Osteocyte (in vitro differentiated cells): Measurements from ENCODE around the gene UMODL1. TPM values are rescaled to one million over a fixed set of nuclear protein-coding genes. Genes with fewer than 3 reads are reported as not detected.

Experiments
- DNase-seq: peaks from one replicate; pipeline ENCODE4 v3.0.0; 2021; ENCODE audit warnings: mixed read lengths; ENCODE audit not compliant: unreplicated experiment; ENCODE audit errors: extremely low spot score
- H3K27ac Mint-ChIP-seq: one replicate; pipeline ENCODE4 v1.8.0; 2021; ENCODE audit warnings: mild to moderate bottlenecking, mixed read lengths; ENCODE audit not compliant: unreplicated experiment
- H3K27me3 Mint-ChIP-seq: one replicate; pipeline ENCODE4 v1.8.0; 2021; ENCODE audit warnings: mixed read lengths; ENCODE audit not compliant: unreplicated experiment
- H3K36me3 Mint-ChIP-seq: one replicate; pipeline ENCODE4 v1.8.0; 2021; ENCODE audit warnings: mixed read lengths; ENCODE audit not compliant: unreplicated experiment
- H3K4me1 Mint-ChIP-seq: one replicate; pipeline ENCODE4 v1.8.0; 2021; ENCODE audit warnings: mixed read lengths; ENCODE audit not compliant: unreplicated experiment
- H3K4me3 Mint-ChIP-seq: one replicate; pipeline ENCODE4 v1.8.0; 2021; ENCODE audit warnings: mild to moderate bottlenecking, moderate library complexity, mixed read lengths; ENCODE audit not compliant: unreplicated experiment
- H3K9me3 Mint-ChIP-seq: one replicate; pipeline ENCODE4 v1.8.0; 2021; ENCODE audit warnings: mixed read lengths; ENCODE audit not compliant: unreplicated experiment
- total RNA-seq: library from RNA; stranded (reverse); gene quantifications from 2 replicates; pipeline ENCODE4 v1.2.1, GENCODE V29; 2021
- TF ChIP-seq, protein P1 (sequence below): fragments of 200-600 bp; sonication (generic); IDR thresholded peaks from 2 replicates; pipeline ENCODE4 v1.5.0; 2021; ENCODE audit warnings: antibody characterized with exemption, mild to moderate bottlenecking, moderate library complexity

UMODL1 gene
- total RNA-seq, 1 donor from 2014 or later, result not detected

GRCh38 chr21:42067531-42068255 lies 3.4 kb upstream of the UMODL1 start:
- DNase-seq, result no peak
- Mint-ChIP-seq H3K27me3 (peaks cover 18% of the 10 kb centered on the region), H3K9me3 (no peaks in the 10 kb centered on the region), H3K27ac (no peak overlapping the region), H3K4me3 (no peak overlapping the region), H3K36me3 (no peaks in the 10 kb centered on the region), H3K4me1 (no peaks in the 10 kb centered on the region)
- TF ChIP-seq, protein P1, sequence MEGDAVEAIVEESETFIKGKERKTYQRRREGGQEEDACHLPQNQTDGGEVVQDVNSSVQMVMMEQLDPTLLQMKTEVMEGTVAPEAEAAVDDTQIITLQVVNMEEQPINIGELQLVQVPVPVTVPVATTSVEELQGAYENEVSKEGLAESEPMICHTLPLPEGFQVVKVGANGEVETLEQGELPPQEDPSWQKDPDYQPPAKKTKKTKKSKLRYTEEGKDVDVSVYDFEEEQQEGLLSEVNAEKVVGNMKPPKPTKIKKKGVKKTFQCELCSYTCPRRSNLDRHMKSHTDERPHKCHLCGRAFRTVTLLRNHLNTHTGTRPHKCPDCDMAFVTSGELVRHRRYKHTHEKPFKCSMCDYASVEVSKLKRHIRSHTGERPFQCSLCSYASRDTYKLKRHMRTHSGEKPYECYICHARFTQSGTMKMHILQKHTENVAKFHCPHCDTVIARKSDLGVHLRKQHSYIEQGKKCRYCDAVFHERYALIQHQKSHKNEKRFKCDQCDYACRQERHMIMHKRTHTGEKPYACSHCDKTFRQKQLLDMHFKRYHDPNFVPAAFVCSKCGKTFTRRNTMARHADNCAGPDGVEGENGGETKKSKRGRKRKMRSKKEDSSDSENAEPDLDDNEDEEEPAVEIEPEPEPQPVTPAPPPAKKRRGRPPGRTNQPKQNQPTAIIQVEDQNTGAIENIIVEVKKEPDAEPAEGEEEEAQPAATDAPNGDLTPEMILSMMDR, result no peak

GRCh38 chr21:42068256-42068545 lies 2.9 kb upstream of the UMODL1 start:
- DNase-seq, result no peak
- TF ChIP-seq, protein P1, result no peak
- Mint-ChIP-seq H3K36me3 (no peaks in the 10 kb centered on the region), H3K27ac (no peak overlapping the region), H3K9me3 (no peaks in the 10 kb centered on the region), H3K4me1 (no peaks in the 10 kb centered on the region), H3K4me3 (no peak overlapping the region), H3K27me3 (peaks cover 20% of the 10 kb centered on the region)

- Mint-ChIP-seq H3K27me3 (peaks cover 20% of the 10 kb centered on the region), H3K27ac (no peak overlapping the region), H3K36me3 (no peaks in the 10 kb centered on the region), H3K4me3 (no peak overlapping the region), H3K4me1 (no peaks in the 10 kb centered on the region), H3K9me3 (no peaks in the 10 kb centered on the region)
- TF ChIP-seq, protein P1, result no peak
- no peak for DNase-seq
Observed at GRCh38 chr21:42068592-42068991, 2.5 kb upstream of the UMODL1 start.

DNA sequence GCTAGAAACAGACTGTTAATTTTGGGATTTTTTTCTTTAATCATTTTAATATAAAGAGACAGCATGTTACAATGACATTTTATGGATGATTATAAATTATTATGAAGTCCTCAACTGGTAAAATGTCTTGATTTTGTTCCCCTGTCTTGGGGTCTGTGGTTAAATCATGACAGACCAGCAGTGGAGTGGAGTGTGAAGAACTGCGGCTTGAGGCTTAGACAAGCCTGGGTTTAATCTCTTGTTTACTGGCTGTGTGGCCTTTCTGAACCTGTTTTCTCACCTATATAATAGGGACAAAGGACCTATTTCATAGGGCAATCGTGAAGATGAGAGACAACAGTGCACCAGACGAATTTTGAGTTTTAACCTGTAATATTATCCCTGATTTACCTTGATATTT lies 1.8 kb upstream of the UMODL1 start:
- H3K4me3 Mint-ChIP-seq, result no peak overlapping the region
- no peak overlapping the region for H3K27ac Mint-ChIP-seq
- H3K4me1 Mint-ChIP-seq, result no peaks in the 10 kb centered on the region
- H3K36me3 Mint-ChIP-seq, result no peaks in the 10 kb centered on the region
- H3K27me3 Mint-ChIP-seq, result peaks cover 20% of the 10 kb centered on the region
- DNase-seq, result no peak
- no peaks in the 10 kb centered on the region for H3K9me3 Mint-ChIP-seq
- TF ChIP-seq, protein P1, result no peak

DNA sequence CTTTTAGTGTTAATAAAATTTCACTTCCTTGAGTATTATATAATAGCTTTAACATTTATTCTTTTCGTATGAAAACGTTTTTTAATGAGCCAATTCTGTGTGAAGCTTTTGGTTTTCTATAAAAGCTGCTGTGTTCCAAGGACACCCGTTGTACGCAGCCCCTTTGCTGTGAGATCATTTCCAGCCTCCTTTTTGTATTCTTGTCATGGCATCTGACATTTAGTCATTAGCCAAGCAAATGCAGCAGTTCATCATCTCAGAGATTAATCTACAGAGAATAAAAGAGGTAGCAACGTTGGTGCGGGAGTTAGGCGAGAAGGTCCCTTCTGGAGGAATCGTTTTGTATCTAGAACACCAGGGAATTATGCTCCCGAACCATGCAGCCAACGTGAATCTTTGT lies 1.3 kb upstream of the UMODL1 start:
- TF ChIP-seq, protein P1, result no peak
- H3K4me1 Mint-ChIP-seq, result no peaks in the 10 kb centered on the region
- H3K4me3 Mint-ChIP-seq, result no peak overlapping the region
- H3K9me3 Mint-ChIP-seq, result no peaks in the 10 kb centered on the region
- H3K27me3 Mint-ChIP-seq, result peaks cover 20% of the 10 kb centered on the region
- H3K36me3 Mint-ChIP-seq, result no peaks in the 10 kb centered on the region
- no peak overlapping the region for H3K27ac Mint-ChIP-seq
- DNase-seq, result no peak
